ENCODE data around the gene ALX4.
A peak's percentile ranks its signal among the peaks of the same experiment; 100 is the strongest.

ALX4 gene

GRCh38 chr11:44335052-44335760 is 25.3 kb upstream of the ALX4 start:
- DNase-seq = no peak

- DNase-seq = no peak
Measured at GRCh38 chr11:44334356-44335004, 24.5 kb upstream of the ALX4 start.

GRCh38 chr11:44333271-44334218 is 23.6 kb upstream of the ALX4 start:
- no peak for DNase-seq

- no peak for DNase-seq
Measured at GRCh38 chr11:44332665-44333064, 22.7 kb upstream of the ALX4 start.

GRCh38 chr11:44329472-44330230 is 19.7 kb upstream of the ALX4 start:
- peak; percentile 34 for DNase-seq

- no peak for DNase-seq
Measured at GRCh38 chr11:44328138-44328660, 18.3 kb upstream of the ALX4 start.

GRCh38 chr11:44327730-44328129 is 17.8 kb upstream of the ALX4 start:
- DNase-seq = no peak

GRCh38 chr11:44326615-44327475 is 16.9 kb upstream of the ALX4 start:
- DNase-seq = no peak

GRCh38 chr11:44325698-44326097 is 15.8 kb upstream of the ALX4 start:
- DNase-seq = no peak

- DNase-seq = peak; percentile 33
Measured at GRCh38 chr11:44324749-44325525, 15.0 kb upstream of the ALX4 start.

- no peak for DNase-seq
Measured at GRCh38 chr11:44324222-44324621, 14.3 kb upstream of the ALX4 start.

- no peak for DNase-seq
Measured at GRCh38 chr11:44322243-44322642, 12.3 kb upstream of the ALX4 start.

- DNase-seq = no peak
Measured at GRCh38 chr11:44321059-44321458, 11.1 kb upstream of the ALX4 start.

GRCh38 chr11:44320289-44320973 is 10.5 kb upstream of the ALX4 start:
- DNase-seq = no peak

- no peak for DNase-seq
Measured at GRCh38 chr11:44319552-44320288, 9.8 kb upstream of the ALX4 start.

- DNase-seq = no peak
Measured at GRCh38 chr11:44319170-44319551, 9.2 kb upstream of the ALX4 start.

GRCh38 chr11:44318369-44318768 is 8.4 kb upstream of the ALX4 start:
- no peak for DNase-seq

- peak; percentile 73 for DNase-seq
Measured at GRCh38 chr11:44316659-44317240, 6.8 kb upstream of the ALX4 start.
